UCSD-AML1 (cell line): ENCODE results near the gene DPYSL5.

Source experiments
- DNase-seq: peaks from one replicate; lab custom pipeline; 2025; ENCODE audit not compliant: unreplicated experiment; lab: John Stamatoyannopoulos, UW

DPYSL5 gene

GRCh38 chr2:26952374-26952773 is 104.4 kb downstream of the DPYSL5 start:
- no peak for DNase-seq

- no peak for DNase-seq
These were observed 106.2 kb downstream of the DPYSL5 start for GRCh38 chr2:26954135-26954534.

- DNase-seq: no peak
These were observed 109.1 kb downstream of the DPYSL5 start for GRCh38 chr2:26957041-26957440.

- DNase-seq: no peak
These were observed 109.6 kb downstream of the DPYSL5 start for GRCh38 chr2:26957534-26957933.

GRCh38 chr2:26959331-26959730 is 111.4 kb downstream of the DPYSL5 start:
- DNase-seq: no peak

- no peak for DNase-seq
These were observed 116.7 kb downstream of the DPYSL5 start for GRCh38 chr2:26964446-26965130.

- DNase-seq: no peak
These were observed 120.1 kb downstream of the DPYSL5 start for GRCh38 chr2:26968001-26968400.

GRCh38 chr2:26969077-26969844 is 121.3 kb downstream of the DPYSL5 start:
- no peak for DNase-seq

- peak; percentile 68 for DNase-seq
These were observed 122.5 kb downstream of the DPYSL5 start, which contains the start of gene MAPRE3 for GRCh38 chr2:26970244-26970927. Gene MAPRE3 (plus strand): TSS chr2:26970637. CDS start chr2:27022219, 51,582 bp downstream.

GRCh38 chr2:26970928-26971627 is 123.1 kb downstream of the DPYSL5 start:
- DNase-seq: no peak

- no peak for DNase-seq
These were observed 124.2 kb downstream of the DPYSL5 start for GRCh38 chr2:26971911-26972786.

- DNase-seq: no peak
These were observed 126.4 kb downstream of the DPYSL5 start for GRCh38 chr2:26974352-26974751.

GRCh38 chr2:26975102-26975501 is 127.2 kb downstream of the DPYSL5 start:
- DNase-seq: no peak

GRCh38 chr2:26975656-26976055 is 127.7 kb downstream of the DPYSL5 start:
- no peak for DNase-seq

- no peak for DNase-seq
These were observed 128.3 kb downstream of the DPYSL5 start for GRCh38 chr2:26976237-26976636.

- no peak for DNase-seq
These were observed 129.1 kb downstream of the DPYSL5 start for GRCh38 chr2:26977012-26977411.

GRCh38 chr2:26978061-26978596 is 130.2 kb downstream of the DPYSL5 start:
- DNase-seq: no peak

GRCh38 chr2:26979741-26980140 is 131.8 kb downstream of the DPYSL5 start:
- no peak for DNase-seq

GRCh38 chr2:26980971-26981370 is 133.0 kb downstream of the DPYSL5 start:
- DNase-seq: no peak
